HG02870 (cell line): ENCODE data around the gene RAB3C.
"Not testable (repeated sequence)": the region's sequence is repeated elsewhere in the genome, so short reads cannot be mapped to it uniquely, and the experiment has no call there.

ENCODE experiments used
- ATAC-seq: cut with Tn5 transposase; IDR thresholded peaks from one replicate; pipeline ENCODE4 v1.9.1; 2021; ENCODE audit warnings: mild to moderate bottlenecking, moderate library complexity; ENCODE audit not compliant: unreplicated experiment

Gene RAB3C

GRCh38 chr5:58582803-58583491, at the start of gene RAB3C:
RAB3C (plus strand) TSS chr5:58583075; CDS start chr5:58583209, 134 bp downstream.
- ATAC-seq, result peak; percentile 100

- not testable (repeated sequence) for ATAC-seq
Measured at GRCh38 chr5:58541935-58542334, 40.9 kb upstream of the RAB3C start.

GRCh38 chr5:58542709-58543108, 40.2 kb upstream of the RAB3C start:
- ATAC-seq, result no peak

GRCh38 chr5:58543723-58544122, 39.2 kb upstream of the RAB3C start:
- ATAC-seq, result no peak

GRCh38 chr5:58544195-58544594, 38.7 kb upstream of the RAB3C start:
- ATAC-seq, result no peak

- no peak for ATAC-seq
Measured at GRCh38 chr5:58544926-58545325, 37.9 kb upstream of the RAB3C start.

GRCh38 chr5:58545912-58546311, 37.0 kb upstream of the RAB3C start:
- ATAC-seq, result peak; percentile 61

- ATAC-seq, result no peak
Measured at GRCh38 chr5:58548068-58548467, 34.8 kb upstream of the RAB3C start.

- no peak for ATAC-seq
Measured at GRCh38 chr5:58551492-58551891, 31.4 kb upstream of the RAB3C start.

GRCh38 chr5:58557665-58558338, 25.1 kb upstream of the RAB3C start:
- not testable (repeated sequence) for ATAC-seq

- ATAC-seq, result not testable (repeated sequence)
Measured at GRCh38 chr5:58563016-58563700, 19.7 kb upstream of the RAB3C start.

- ATAC-seq, result not testable (repeated sequence)
Measured at GRCh38 chr5:58564043-58564832, 18.6 kb upstream of the RAB3C start.

GRCh38 chr5:58565033-58565432, 17.8 kb upstream of the RAB3C start:
- ATAC-seq, result no peak

GRCh38 chr5:58571501-58571900, 11.4 kb upstream of the RAB3C start:
- no peak for ATAC-seq

- not testable (repeated sequence) for ATAC-seq
Measured at GRCh38 chr5:58572973-58573372, 9.9 kb upstream of the RAB3C start.

GRCh38 chr5:58579781-58580180, 3.1 kb upstream of the RAB3C start:
- no peak for ATAC-seq

- peak; percentile 19 for ATAC-seq
Measured at GRCh38 chr5:58582019-58582802, 664 bp upstream of the RAB3C start.

- no peak for ATAC-seq
Measured at GRCh38 chr5:58595952-58596351, 13.1 kb downstream of the RAB3C start.

GRCh38 chr5:58598440-58598839, 15.6 kb downstream of the RAB3C start:
- no peak for ATAC-seq

- ATAC-seq, result no peak
Measured at GRCh38 chr5:58599217-58599616, 16.3 kb downstream of the RAB3C start.
